Ovary (tissue), 9 donors: ENCODE results near the gene DEGS2. TPM values are rescaled to one million over a fixed set of nuclear protein-coding genes. Genes with fewer than 3 reads are reported as not detected.

ENCODE experiments used
- DNase-seq, 5 donors: peaks; one replicate each; pipeline ENCODE4 v3.0.0-alpha.2; 2019 to 2020
- H3K27ac ChIP-seq, 2 donors: fragments of 200-600 bp; one replicate each; pipeline versions ENCODE4 v1.5.1 to v1.8.0; 2019 to 2022
- H3K27me3 ChIP-seq: fragments of 200-600 bp; one replicate; pipeline ENCODE4 v1.8.0; 2022
- H3K36me3 ChIP-seq: fragments of 200-600 bp; sonication (generic); one replicate; pipeline ENCODE4 v1.5.1; 2019
- H3K4me1 ChIP-seq: one replicate; pipeline ENCODE4 v1.8.1; 2013; ENCODE audit warnings: mild to moderate bottlenecking, moderate library complexity; ENCODE audit not compliant: insufficient read depth
- H3K4me3 ChIP-seq: fragments of 200-600 bp; sonication (generic); one replicate; pipeline ENCODE4 v1.5.1; 2017
- H3K9me3 ChIP-seq, 2 donors: fragments of 200-600 bp in 1 of 2; sonication (generic) in 1 of 2; one replicate each; pipeline versions ENCODE4 v1.5.1 to v1.8.1; 2013 to 2019; ENCODE audit warnings: mild to moderate bottlenecking in 1 of 2, moderate library complexity in 1 of 2
- CTCF ChIP-seq, 3 donors: fragments of 450-650 bp in 2 of 3; fragments of 200-600 bp in 1 of 3; IDR thresholded peaks; one replicate each; pipeline versions ENCODE4 v1.5.1 to v1.8.0; 2016 to 2022; ENCODE audit warnings: antibody characterized with exemption in 3 of 3, mild to moderate bottlenecking in 1 of 3
- EP300 ChIP-seq: sonication (generic); formaldehyde crosslinking; IDR thresholded peaks from one replicate; pipeline ENCODE4 v1.6.1; 2017; ENCODE audit warnings: antibody characterized with exemption
- POLR2A ChIP-seq: fragments of 450-650 bp; IDR thresholded peaks from one replicate; pipeline ENCODE4 v1.6.1; 2017; ENCODE audit warnings: antibody characterized with exemption, mild to moderate bottlenecking, moderate library complexity
- WGBS, 3 donors: extraction: QIAGEN DNeasy Blood & Tissue Kit in 1 of 3; methylation state at CpG; one replicate each; pipeline versions ENCODE4 v1.1.5 to v1.1.7; 2013 to 2017; 5-methylcytosine and 5-hydroxymethylcytosine counted together
- intact Hi-C, 4 donors: fragments of 100-400 bp; cut with DNase I; formaldehyde crosslinking; loops; one replicate each; pipeline versions ENCODE4 v1.11.0 to v1.15.1; 2022 to 2023
- polyA plus RNA-seq, 2 donors: library from polyadenylated mRNA; stranded (reverse); fragments of 200-250 nt in 1 of 2; fragments of 350-450 nt in 1 of 2; fragmentation: Illumina TruSeq in 1 of 2; extraction: RNeasy Lipid Tissue Mini Kit (QIAGEN cat#74804) in 1 of 2; gene quantifications; one replicate each; pipeline ENCODE4 v1.2.3, GENCODE V29; 2013 to 2014
- total RNA-seq, 7 donors: library from RNA; depleted of rRNA in 2 of 7; stranded (reverse); fragments of >200 nt in 2 of 7; fragmentation: NEBNext Ultra II Directional in 3 of 7; extraction: Animal tissue kit (Norgen Biotek cat#: 25700) in 3 of 7; gene quantifications; one replicate each; pipeline versions ENCODE4 v1.1.0 to v1.2.4, GENCODE V29; 2016 to 2023
- donor health status: DM: no; HTN: no; CAD: no; lungs with moderate emphysema.
- donor health status: DM: no; HTN: no; CAD: no.
- donor health status: Bipolar disorder and iron deficiency.
- donor health status: DM: yes; HTN: yes; CAD: no.
- donor health status: DM: no; HTN: no; CAD: no.
- donor health status: DM: yes; HTN: yes; CAD: no.

DEGS2 gene
- total and polyA plus RNA-seq, 9 donors, result 0.45 to 7.9 (median 2.3) TPM; not detected in 1

- Histone ChIP-seq H3K4me3 (no peak overlapping the region), H3K27me3 (no peaks in the 10 kb centered on the region), H3K9me3 (no peaks in the 10 kb centered on the region), H3K27ac (peak overlapping the region in 1 of 2 donors; percentile 26), H3K36me3 (no peaks in the 10 kb centered on the region), H3K4me1 (peaks cover 24% of the 10 kb centered on the region)
- intact Hi-C loops, result loop anchor here (5.0 to 10.0 kb wide), 3 partner anchors 48 to 121 kb away; no protein-coding TSS in a partner anchor
- WGBS, 3 donors, result 87 to 93% (median 92%) methylated on average over 16 of the region's 16 CpGs
- TF ChIP-seq EP300 (no peak), CTCF (IDR thresholded peaks at IDR 0.05) (no peak), POLR2A (no peak)
- DNase-seq, result peak in 2 of 5 donors; percentile 27 to 36
Observed at GRCh38 chr14:100105357-100106169, 53.9 kb downstream of the DEGS2 start.

- intact Hi-C loops, result loop anchor here (5.0 to 10.0 kb wide), 3 partner anchors 47 to 120 kb away; no protein-coding TSS in a partner anchor
- Histone ChIP-seq H3K36me3 (no peaks in the 10 kb centered on the region), H3K9me3 (no peaks in the 10 kb centered on the region), H3K4me3 (no peak overlapping the region), H3K27ac (peak overlapping the region in 1 of 2 donors; percentile 26), H3K4me1 (peaks cover 24% of the 10 kb centered on the region), H3K27me3 (no peaks in the 10 kb centered on the region)
- TF ChIP-seq EP300 (no peak), CTCF (IDR thresholded peaks at IDR 0.05) (no peak), POLR2A (no peak)
- WGBS, 3 donors, result 50 to 67% (median 54%) methylated on average over 7 of the region's 7 CpGs
- DNase-seq, result peak in 2 of 5 donors; percentile 8 to 35
Observed at GRCh38 chr14:100104523-100105300, 54.7 kb downstream of the DEGS2 start.

GRCh38 chr14:100104006-100104352 lies 55.5 kb downstream of the DEGS2 start:
- no peaks in the 10 kb centered on the region for H3K27me3 ChIP-seq
- WGBS, 3 donors, result 49 to 68% (median 53%) methylated on average over 4 of the region's 4 CpGs
- no peaks in the 10 kb centered on the region for H3K9me3 ChIP-seq
- intact Hi-C loops, result loop anchor here in 3 of 4 donors (10.0 kb wide), 2 partner anchors 49 to 119 kb away; no protein-coding TSS in a partner anchor
- DNase-seq, result no peak
- peak overlapping the region in 1 of 2 donors; percentile 26 for H3K27ac ChIP-seq
- H3K4me1 ChIP-seq, result peaks cover 26% of the 10 kb centered on the region
- TF ChIP-seq POLR2A (no peak), EP300 (no peak), CTCF (IDR thresholded peaks at IDR 0.05) (no peak)
- H3K36me3 ChIP-seq, result no peaks in the 10 kb centered on the region
- no peak overlapping the region for H3K4me3 ChIP-seq

- H3K4me3 ChIP-seq, result no peak overlapping the region
- H3K4me1 ChIP-seq, result peaks cover 25% of the 10 kb centered on the region
- H3K27me3 ChIP-seq, result no peaks in the 10 kb centered on the region
- peak in 4 of 5 donors; percentile 39 to 55 (median 42) for DNase-seq
- intact Hi-C loops, result loop anchor here in 3 of 4 donors (10.0 kb wide), 2 partner anchors 49 to 119 kb away; no protein-coding TSS in a partner anchor
- H3K27ac ChIP-seq, result peak overlapping the region in 1 of 2 donors; percentile 46
- WGBS, 3 donors, result 29 to 42% (median 29%) methylated on average over 10 of the region's 10 CpGs
- H3K9me3 ChIP-seq, result no peaks in the 10 kb centered on the region
- TF ChIP-seq POLR2A (no peak), CTCF (IDR thresholded peaks at IDR 0.05) (no peak)
- H3K36me3 ChIP-seq, result no peaks in the 10 kb centered on the region
Observed at GRCh38 chr14:100103250-100104005, 56.0 kb downstream of the DEGS2 start.
